Gastrocnemius medialis (tissue), 4 donors: ENCODE measurements around the gene MAVS.

Source experiments
- POLR2A ChIP-seq, 2 donors: fragments of 450-650 bp; IDR thresholded peaks; one replicate each; pipeline ENCODE4 v1.6.1; 2017; ENCODE audit warnings: antibody characterized with exemption in 2 of 2, mild to moderate bottlenecking in 2 of 2, moderate library complexity in 2 of 2
- TF ChIP-seq, protein P1 (sequence below), 5 experiments: fragments of 450-650 bp in 3 of 5; fragments of 200-600 bp in 2 of 5; sonication (generic) in 2 of 5; IDR thresholded peaks in 4 of 5; conservative IDR thresholded peaks in 1 of 5; 1 replicate in 4 of 5; 2 replicates in 1 of 5; pipeline ENCODE4 v1.5.1; 2016 to 2019; ENCODE audit warnings: antibody characterized with exemption in 5 of 5, mild to moderate bottlenecking in 3 of 5, moderate library complexity in 3 of 5

DNA sequence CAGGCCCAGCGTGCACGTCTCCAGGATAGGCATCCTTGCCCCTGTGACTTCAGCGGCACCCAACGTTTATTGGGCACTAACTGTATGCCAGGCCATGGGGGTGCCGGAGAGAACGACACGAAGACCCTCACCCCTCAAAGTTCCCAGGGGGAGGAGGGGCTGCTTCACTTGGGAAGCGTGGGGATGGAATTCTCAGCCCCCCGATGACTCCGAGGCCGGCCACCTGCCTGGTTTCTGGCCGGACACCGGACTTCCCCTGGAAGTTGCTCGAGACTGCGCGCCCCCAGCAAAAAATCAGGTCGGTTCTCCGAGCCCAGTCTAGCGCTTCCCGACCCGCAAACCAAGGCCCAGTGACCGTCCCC is 275 bp upstream of the MAVS start:
- TF ChIP-seq, protein P1, sequence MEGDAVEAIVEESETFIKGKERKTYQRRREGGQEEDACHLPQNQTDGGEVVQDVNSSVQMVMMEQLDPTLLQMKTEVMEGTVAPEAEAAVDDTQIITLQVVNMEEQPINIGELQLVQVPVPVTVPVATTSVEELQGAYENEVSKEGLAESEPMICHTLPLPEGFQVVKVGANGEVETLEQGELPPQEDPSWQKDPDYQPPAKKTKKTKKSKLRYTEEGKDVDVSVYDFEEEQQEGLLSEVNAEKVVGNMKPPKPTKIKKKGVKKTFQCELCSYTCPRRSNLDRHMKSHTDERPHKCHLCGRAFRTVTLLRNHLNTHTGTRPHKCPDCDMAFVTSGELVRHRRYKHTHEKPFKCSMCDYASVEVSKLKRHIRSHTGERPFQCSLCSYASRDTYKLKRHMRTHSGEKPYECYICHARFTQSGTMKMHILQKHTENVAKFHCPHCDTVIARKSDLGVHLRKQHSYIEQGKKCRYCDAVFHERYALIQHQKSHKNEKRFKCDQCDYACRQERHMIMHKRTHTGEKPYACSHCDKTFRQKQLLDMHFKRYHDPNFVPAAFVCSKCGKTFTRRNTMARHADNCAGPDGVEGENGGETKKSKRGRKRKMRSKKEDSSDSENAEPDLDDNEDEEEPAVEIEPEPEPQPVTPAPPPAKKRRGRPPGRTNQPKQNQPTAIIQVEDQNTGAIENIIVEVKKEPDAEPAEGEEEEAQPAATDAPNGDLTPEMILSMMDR (IDR thresholded peaks at IDR 0.05 in 4 of 5, conservative IDR thresholded peaks at IDR 0.05 in 1 of 5): no peak
- no peak for TF ChIP-seq POLR2A (IDR thresholded peaks at IDR 0.05)
